ENCODE data around the gene PERM1.
A peak's percentile ranks its signal among the peaks of the same experiment; 100 is the strongest.

PERM1 gene

DNA sequence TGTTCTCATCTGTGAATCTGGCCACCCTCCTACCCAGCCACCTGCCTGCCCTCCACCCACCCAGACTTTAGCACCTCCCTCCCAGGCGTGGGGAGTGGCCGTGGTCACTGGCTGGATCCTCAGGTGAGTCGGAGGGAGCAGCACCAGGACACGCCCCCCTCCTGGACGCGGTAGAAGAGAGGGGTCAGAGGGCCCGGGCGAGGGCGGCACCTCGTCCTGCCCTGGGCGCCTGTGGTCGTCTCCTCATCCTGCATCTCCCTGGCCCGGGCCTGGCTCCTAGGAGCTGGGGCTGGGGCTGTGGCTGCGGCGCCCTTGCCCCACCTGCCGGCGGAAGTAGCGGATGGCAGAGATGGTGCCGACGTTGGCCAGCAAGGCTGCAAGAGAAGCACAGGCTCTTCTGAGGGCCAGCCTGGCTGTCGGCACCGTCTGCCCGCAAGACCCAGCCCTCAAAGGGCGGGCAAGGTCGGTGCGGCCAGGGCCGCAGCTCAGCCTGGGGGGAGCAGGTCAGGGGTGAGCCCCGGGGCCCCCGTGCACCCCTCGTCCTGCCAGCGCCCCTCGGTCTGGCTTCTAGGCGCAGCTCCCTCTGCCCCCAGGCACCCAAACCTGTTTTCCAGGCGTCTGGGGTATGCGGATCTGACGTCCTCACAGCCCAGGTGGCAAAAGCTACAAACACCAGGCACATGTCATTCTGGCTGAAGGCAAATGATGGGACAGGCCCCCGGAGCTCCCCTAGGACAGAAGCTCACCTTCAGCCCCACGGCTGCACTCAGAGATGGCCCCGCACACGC lies 5.8 kb downstream of the PERM1 start:
- peak; percentile 90 for DNase-seq

DNA sequence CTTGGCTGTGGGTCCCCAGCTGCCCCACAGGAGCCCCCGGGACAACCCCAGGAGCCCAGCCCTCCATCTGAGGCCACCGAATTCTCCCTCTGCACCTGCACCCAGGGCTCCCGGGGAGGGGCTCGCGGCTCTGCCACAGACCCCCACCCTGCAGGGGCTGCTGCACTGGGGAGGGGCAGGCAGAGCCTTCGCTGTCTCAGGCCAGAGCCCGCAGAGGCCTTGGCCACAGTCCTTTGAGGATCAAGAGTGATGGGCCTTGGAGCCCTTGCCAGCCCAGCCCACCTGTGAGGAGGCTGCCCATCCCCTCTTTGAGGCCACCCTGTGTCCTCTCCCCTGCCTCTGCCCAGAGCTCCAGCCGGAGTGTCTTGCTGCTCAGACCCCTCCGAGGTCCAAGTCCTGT lies 6.5 kb downstream of the PERM1 start:
- DNase-seq, result no peak

DNA sequence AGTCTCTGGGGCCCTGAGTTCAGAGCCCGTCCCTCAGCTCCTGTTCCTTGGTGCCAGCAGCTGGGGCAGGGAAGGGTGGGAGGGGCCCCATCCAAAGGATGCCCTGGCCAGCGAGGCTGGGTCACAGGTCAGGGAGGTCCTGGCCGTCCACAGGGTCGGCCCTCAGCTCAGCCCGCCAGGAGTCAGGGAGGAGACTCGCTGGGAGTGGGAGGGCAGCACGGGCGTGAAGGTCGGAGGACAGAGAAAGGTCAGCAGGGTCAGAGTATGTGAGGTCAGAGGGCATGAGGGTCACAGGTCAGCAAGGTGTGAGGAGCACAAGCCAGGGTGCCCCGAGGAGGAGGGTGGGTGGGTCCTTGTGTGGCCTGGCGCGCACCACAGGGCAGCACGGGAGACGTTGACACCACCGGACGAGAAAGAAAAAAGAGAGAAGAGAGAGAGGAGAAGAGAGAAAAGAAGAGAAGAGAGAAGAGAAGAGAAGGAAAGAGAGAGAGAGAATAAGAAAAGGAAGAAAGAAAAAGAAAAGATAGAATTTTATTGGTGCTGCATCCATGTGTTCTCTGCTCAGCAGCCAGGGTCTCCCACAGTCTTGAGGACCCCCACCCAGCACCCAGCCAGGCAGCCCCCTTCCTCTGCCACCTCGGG lies 7.1 kb downstream of the PERM1 start:
- DNase-seq, result no peak

DNA sequence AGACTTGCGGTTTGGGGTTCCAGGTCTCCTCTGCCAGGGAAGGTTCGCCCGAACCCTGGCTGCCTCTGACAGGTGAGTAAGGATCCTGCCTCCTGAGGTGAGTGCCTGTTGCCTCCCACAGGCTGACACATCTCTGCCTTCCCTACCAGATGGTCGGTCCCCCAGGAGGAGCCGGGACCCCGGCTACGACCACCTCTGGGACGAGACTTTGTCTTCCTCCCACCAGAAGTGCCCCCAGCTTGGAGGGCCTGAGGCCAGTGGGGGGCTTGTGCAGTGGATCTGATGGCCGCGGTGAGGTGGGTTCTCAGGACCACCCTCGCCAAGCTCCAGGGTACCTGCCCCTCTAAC lies 7.6 kb downstream of the PERM1 start:
- no peak for DNase-seq

DNA sequence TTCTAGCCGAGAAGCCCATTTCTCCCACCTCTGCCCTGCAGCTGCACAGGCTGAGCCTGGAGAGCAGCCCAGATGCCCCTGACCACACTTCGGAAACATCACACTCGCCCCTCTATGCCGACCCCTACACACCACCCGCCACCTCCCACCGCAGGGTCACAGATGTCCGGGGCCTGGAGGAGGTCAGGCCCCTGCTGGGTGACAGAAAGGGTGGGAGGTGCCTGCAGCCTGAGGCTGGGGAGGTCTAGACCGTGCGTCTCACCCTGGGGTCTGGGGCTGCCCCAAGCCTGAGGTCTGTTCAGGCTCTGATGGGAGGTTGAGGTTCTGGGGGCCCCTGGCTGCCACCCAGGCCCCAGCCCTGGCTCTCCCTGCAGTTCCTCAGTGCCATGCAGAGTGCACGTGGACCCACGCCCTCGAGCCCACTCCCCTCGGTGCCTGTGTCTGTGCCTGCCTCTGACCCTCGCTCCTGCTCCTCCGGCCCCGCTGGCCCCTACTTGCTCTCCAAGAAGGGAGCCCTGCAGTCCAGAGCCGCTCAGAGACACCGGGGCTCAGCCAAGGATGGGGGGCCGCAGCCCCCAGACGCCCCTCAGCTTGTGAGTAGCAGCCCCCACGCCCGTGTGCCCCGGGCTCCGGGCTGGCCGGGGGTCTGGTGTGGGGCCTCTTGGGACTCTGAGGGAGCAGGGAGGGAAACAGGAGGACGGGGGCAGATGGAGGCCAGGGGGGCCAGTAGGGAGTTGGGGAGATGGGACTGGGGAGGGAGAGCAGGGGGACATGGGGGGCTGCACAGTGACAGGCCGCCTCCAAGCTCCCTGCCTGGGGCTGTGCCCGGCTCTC lies 8.2 kb downstream of the PERM1 start:
- DNase-seq, result no peak

DNA sequence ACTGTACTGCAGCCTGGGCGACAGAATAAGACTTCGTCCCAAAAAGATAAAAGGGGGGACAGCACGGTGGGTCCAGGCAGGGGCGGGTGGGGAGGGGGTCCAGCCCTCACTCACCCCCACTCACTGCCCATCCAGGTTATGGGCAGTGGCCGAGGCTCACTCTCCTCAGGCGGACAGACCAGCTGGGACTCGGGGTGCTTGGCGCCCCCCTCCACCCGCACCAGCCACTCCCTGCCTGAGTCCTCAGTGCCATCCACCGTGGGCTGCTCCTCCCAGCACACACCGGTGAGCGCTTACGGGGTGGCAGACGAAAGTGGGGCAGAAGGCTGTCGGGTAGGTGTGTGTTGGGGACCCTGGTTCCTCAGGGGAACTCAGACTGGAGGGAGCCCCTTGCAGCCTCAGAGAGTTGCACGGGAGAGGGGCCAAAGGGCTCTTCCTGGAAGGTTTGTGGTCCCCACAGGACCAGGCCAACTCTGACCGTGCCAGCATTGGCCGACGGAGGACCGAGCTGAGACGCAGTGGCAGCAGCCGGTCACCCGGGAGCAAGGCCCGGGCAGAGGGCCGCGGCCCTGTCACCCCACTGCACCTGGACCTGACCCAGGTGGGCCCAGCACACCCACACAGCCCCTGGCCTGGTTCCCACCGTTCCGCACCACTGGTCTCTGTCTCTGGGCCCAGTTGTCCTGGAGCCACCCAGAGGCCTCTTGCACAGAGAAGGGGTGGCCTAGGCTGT lies 9.0 kb downstream of the PERM1 start:
- no peak for DNase-seq

DNA sequence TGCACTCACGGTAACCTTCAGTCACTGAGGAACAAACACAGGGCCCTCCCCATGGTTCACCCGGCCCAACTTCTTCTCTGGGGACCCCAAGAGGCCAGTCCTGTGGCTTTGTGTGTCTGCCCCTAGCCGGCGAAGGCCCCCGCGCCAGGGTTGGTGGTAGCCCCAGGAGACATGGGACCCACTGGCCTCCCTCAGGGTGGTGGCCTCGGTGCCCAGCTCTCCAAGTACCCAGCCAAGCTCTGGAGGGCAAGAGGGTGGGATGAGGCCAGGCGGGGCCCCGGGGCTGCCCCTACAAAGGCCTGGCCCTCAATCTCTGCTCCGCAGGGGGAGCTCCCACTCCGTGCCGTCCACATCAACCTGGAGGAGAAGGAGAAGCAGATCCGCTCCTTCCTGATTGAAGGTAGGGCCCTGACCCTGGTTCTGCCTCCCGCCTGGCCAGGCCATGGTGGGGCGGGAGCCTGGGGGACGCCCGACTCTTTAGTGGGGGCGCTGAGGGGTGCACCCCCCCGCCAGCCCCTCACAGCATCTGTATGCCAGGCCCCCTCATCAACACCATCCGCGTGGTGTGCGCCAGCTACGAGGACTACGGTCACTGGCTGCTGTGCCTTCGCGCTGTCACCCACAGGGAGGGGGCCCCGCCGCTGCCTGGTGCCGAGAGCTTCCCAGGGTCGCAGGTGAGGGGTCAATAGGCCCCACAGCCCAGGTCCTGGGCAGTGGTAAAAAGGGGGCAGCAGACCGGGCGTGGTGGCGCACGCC lies 10.0 kb downstream of the PERM1 start:
- DNase-seq, result no peak

DNA sequence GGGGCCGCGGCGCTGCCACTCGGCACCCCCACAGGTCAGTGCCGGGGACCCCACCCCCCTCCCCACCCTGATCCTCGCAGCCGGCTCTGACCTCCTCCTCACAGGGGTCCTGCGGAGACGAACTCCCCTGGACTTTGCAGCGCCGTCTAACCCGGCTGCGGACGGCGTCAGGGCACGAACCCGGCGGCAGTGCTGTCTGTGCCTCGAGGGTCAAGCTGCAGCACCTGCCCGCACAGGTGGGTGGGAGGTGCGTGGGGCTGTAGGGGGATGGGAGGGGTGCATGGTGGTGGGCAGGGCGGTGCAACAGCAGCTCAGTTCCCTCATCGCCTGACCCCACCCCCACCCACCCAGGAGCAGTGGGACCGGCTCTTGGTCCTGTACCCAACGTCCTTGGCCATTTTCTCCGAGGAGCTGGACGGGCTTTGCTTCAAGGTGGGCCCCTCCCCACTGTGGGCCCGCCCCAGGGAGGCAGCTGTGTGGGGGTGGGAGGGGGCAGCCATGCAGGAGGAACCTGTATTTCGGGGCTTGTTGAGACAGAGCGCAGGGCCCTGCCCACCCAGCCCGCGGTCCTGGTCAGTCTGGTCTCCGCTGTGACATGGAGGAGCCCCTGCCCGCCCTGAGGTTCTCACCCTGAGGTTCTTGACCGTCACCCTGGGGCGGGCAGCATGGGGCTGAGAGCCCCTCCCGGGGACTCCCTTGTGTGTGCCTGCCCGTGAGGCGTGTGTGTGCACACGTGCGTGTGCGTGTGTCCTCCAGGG lies 10.7 kb downstream of the PERM1 start:
- DNase-seq, result no peak

DNA sequence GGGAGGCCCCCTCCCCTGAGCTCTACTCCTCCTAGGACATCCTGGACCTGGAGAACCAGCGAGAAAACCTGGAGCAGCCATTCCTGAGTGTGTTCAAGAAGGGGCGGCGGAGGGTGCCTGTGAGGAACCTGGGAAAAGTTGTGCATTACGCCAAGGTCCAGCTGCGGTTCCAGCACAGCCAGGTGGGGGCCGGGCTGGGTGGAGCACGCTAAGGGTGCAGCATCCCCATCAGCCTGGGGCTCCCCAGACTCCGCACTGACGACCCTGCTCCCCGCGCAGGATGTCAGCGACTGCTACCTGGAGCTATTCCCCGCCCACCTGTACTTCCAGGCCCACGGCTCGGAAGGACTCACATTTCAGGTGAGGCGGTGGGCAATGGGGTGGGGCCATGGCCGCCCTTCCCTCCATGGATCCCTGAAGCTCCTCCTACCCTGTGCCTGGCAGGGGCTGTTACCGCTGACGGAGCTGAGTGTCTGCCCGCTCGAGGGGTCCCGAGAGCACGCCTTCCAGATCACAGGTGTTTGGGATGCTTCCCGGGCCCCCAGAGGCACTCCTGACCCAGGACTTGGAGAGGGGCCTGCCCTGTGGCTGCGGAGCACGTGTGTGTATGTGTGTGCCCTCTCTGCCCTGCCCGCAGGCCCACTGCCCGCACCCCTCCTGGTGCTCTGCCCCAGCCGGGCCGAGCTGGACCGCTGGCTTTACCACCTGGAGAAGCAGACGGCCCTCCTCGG lies 11.5 kb downstream of the PERM1 start:
- no peak for DNase-seq

DNA sequence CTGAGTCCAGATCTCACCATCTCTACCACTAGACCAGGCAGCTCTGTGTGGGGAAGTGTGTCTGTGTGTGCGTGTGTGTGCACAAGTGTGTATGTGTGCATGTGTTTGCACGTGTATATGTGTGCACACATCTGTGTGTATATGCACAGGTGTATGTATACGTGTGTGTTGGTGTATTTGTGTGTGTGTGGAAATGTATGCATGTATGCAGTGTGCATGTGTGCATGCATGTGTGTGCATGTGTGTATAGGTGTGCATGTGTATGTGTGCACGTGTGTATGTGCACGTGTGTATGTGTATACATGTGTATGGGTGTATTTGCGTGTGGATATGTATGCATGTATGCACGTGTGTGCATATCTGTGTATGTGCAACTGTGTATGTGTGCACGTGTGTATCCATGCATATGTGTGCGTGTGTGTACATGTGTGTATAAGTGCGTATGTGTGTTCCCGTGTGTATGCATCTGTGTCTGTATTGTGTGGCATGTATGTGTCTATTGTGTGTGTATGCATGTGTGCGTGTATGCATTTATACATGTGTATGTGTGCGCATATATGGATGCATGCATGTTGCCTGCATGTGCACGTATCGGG lies 12.5 kb downstream of the PERM1 start:
- DNase-seq, result no peak

DNA sequence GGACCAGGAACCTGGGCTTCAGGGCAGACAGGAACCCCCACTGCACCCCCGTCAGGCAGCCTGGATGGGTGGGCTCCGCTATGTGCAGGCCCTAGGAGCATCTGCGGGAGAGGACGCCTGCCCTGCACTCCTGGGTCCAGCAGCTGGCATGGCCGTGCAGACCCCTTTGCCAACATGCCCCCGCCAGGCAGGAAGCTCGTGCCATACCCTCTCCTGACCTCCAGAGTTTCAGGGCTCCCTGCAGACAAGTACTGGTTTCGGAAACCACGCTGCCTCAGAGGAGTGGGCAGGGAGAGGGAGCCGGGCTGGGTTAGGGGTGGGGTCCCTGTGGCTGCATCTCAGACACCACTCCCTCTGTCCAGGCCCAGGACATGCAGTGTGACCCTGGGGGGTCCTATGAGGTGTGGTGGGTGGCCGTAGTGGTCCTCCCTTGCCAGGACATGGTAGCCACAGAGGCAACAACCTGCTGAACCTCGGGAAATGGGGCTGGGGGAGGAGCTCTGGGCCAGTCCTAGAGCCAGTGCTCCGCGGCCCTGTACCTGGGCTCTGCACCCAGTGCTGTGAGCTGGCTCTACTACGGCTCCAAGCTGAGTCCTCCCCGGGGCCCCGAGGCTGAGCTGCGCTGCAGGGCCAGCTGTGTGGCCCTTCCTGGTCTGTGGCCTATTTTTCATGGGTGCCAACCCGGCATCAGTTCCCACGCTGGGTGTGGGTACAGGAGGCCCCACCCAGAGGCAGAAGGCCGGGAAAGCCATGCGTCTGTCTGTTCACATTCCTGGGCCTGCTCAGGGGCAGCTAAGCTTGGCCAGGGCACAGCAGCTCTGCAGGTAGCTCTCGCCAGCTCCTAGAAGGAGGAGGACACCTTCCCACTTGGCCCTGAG lies 14.2 kb downstream of the PERM1 start:
- no peak for DNase-seq

DNA sequence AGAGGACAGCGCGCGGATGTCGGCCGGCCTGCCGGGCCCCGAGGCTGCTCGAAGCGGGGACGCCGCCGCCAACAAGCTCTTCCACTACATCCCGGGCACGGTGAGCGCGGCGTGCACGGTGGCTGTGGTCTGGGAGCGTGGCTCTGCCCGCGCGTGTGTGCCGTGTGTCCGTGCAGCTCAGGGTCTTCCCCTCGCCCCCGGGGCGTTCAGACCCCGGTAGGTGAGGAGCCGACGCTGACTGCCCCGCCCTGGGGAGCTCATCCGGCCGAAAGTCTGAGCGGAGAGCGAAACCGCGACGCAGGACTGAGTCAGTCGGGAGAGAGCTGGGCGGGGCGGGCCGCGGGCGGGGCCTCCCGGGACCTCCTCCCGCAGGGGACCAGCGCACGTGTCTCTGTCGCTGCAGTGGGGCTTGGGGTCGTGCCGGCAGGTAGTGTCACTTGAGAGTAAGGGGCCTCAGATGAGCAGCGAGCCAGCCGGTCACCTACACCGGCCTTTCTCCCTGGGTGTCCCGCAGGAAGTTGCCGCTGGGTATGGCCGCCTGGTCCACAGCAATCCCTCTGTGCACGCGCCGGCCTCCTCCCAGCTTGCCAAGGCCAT lies 15.1 kb downstream of the PERM1 start:
- peak; percentile 63 for DNase-seq

DNA sequence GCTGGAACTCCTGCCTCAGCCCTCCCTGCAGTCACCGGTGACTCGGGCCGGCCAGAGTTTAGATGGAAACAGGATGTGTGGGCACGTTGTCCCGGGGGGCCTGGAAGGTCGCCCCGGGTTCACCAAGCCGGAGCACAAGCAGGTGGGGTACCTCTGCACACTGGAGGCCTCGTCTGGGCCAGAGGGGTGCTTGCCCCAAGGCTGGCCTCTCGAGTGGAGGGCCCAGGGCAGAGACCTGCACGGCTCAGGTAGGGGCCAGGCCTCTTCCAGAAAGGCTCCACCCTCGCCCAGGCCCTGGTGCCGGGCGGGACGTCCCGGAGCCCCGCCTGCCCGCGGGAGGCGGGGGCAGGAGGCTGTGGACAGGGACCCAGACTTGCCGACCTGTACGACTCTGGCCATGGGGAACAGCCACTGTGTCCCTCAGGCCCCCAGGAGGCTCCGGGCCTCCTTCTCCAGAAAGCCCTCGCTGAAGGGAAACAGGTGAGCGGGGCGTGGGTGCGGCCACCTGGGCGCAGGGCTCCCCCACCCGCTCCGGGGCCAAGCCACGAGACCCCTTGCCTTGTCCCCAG lies 15.7 kb downstream of the PERM1 start, which contains the start of gene PLEKHN1:
TSS of gene PLEKHN1 (plus strand) at position 348 of the 569 bp plus-strand sequence. CDS start at position 398, 50 bp downstream.
- no peak for DNase-seq

DNA sequence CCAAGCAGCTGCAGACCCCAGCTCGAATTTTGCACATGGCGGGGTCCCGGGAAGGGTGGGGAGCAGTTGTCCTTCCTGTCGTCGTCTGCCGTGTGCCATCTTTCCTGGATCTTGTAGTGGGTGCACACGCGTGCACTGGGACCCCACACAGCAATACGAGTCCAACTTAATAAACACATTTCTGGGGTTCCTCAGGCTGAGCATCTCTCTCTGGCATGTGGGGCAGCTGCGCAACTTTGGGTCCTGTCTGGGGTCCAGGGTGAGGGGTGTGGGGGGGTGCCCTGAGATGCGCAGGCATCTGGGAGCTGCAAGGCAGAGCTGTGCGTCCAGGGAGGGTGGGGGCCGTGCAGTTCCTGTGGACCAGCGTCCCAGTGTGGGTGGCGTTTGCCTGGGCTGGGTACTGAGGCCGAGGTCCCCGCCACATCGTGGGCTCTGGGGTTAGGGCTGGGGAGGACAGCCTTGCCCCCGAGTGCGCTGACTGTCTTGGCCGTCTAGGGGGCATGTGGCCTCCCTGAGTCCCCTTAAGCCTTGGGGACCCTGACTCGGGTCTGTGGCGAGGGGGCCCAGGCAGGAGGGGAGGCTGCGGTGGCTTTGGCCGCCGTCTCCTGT lies 16.3 kb downstream of the PERM1 start:
- DNase-seq, result no peak

DNA sequence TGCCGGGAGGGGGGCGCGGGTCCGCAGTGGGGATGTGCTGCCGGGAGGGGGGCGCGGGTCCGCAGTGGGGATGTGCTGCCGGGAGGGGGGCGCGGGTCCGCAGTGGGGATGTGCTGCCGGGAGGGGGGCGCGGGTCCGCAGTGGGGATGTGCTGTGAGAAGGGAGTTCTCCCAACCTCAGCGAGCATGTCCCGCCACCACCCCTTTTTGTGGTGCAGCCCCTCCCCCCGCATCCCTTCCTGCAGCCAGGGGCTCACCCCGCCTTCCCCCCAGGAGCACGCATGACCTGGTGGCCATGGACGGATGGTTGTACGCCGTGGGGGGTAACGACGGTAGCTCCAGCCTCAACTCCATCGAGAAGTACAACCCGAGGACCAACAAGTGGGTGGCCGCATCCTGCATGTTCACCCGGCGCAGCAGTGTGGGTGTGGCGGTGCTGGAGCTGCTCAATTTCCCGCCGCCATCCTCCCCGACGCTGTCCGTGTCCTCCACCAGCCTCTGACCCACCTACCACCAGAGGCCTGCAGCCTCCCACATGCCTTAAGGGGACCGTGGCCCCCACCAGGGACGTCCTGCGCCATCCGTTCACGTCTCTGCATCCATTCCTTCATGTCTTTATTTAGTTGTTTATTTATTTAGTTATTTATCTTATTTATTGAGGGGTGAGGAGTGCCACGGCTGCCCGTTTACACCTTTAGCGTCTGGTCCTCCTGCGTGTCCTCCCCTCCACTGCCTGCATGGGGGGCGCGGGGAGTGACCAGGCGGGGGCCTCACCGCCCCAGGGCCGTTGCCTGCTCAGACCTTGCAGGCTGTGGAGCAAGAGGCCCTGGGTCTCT lies 17.0 kb downstream of the PERM1 start:
- DNase-seq, result no peak

DNA sequence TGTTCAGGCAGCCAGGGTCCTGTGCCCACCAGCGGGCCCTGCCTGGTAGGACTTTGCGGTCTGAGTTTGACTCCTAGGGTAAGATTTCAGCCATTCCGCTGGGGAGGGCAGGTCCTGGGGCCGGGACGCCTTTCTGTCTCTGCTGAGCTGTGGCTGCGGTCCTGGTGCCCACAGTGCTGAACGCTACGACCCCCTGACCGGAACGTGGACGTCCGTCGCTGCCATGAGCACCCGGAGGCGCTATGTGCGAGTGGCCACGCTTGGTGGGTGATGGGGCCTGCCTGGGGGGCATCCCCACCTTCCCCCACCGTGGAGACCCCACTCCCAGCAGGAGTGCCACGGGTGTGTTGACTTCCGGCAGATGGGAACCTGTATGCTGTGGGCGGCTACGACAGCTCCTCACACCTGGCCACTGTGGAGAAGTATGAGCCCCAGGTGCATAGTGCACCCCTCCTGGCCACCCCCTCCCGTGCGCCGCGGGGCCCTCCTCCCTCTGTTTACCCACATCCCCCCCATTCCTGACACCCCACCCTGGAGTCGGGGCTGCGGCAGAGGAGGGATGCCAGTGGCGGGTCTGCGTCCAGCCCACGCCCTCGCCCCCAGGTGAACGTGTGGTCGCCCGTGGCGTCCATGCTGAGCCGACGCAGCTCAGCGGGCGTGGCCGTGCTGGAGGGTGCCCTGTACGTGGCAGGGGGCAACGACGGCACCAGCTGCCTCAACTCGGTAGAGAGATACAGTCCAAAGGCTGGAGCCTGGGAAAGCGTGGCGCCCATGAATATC lies 18.0 kb downstream of the PERM1 start:
- no peak for DNase-seq
